ENCODE data around the gene RABGAP1.

GRCh38 chr9:123034881-123035510 is 94.2 kb downstream of the RABGAP1 start:
- TF ChIP-seq GABPA (IDR thresholded peaks at IDR 0.05; ENCODE audit: low read depth) = no peak
- TF ChIP-seq EP300 (IDR thresholded peaks at IDR 0.05; ENCODE audit: borderline replicate concordance in 1 of 2, control insufficient read depth in 1 of 2, low read depth in 2 of 2, low read length in 2 of 2) = no peak
- TF ChIP-seq NFXL1 (IDR thresholded peaks at IDR 0.05; ENCODE audit: borderline replicate concordance) = no peak
- no peak for TF ChIP-seq BCL11A (IDR thresholded peaks at IDR 0.05; ENCODE audit: low read depth, low read length)
- no peak for TF ChIP-seq TCF3 (IDR thresholded peaks at IDR 0.05; ENCODE audit: borderline replicate concordance, insufficient read depth, low read depth, low read length)
- TF ChIP-seq EZH2 (IDR thresholded peaks at IDR 0.05; ENCODE audit: borderline replicate concordance, control insufficient read depth, low read depth, low read length) = no peak
- TF ChIP-seq, protein P1, sequence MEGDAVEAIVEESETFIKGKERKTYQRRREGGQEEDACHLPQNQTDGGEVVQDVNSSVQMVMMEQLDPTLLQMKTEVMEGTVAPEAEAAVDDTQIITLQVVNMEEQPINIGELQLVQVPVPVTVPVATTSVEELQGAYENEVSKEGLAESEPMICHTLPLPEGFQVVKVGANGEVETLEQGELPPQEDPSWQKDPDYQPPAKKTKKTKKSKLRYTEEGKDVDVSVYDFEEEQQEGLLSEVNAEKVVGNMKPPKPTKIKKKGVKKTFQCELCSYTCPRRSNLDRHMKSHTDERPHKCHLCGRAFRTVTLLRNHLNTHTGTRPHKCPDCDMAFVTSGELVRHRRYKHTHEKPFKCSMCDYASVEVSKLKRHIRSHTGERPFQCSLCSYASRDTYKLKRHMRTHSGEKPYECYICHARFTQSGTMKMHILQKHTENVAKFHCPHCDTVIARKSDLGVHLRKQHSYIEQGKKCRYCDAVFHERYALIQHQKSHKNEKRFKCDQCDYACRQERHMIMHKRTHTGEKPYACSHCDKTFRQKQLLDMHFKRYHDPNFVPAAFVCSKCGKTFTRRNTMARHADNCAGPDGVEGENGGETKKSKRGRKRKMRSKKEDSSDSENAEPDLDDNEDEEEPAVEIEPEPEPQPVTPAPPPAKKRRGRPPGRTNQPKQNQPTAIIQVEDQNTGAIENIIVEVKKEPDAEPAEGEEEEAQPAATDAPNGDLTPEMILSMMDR (IDR thresholded peaks at IDR 0.05 in 2 of 3, conservative IDR thresholded peaks at IDR 0.05 in 1 of 3; ENCODE audit: control insufficient read depth in 2 of 3, extremely low read depth in 1 of 3, insufficient read depth in 1 of 3, low read depth in 3 of 3, low read length in 3 of 3) = no peak
- no peak for TF ChIP-seq POLR2A (IDR thresholded peaks at IDR 0.05; ENCODE audit: low read depth, low read length)
- TF ChIP-seq JUND (IDR thresholded peaks at IDR 0.05; ENCODE audit: low read depth, low read length) = no peak
- TF ChIP-seq, protein P2, sequence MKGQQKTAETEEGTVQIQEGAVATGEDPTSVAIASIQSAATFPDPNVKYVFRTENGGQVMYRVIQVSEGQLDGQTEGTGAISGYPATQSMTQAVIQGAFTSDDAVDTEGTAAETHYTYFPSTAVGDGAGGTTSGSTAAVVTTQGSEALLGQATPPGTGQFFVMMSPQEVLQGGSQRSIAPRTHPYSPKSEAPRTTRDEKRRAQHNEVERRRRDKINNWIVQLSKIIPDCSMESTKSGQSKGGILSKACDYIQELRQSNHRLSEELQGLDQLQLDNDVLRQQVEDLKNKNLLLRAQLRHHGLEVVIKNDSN (IDR thresholded peaks at IDR 0.05; ENCODE audit: borderline replicate concordance, extremely low read length, insufficient read depth, low read depth, low read length) = no peak
- TF ChIP-seq CHD1 (IDR thresholded peaks at IDR 0.05; ENCODE audit: low read depth, low read length) = no peak
- TF ChIP-seq MYC (IDR thresholded peaks at IDR 0.05; ENCODE audit: insufficient read depth, insufficient read length, insufficient replicate concordance, low read length, severe bottlenecking) = no peak
